GM19035 (cell line): ENCODE data around the gene MYBPC1.

ENCODE experiments used
- ATAC-seq: cut with Tn5 transposase; IDR thresholded peaks from one replicate; pipeline ENCODE4 v1.9.1; 2021; ENCODE audit not compliant: unreplicated experiment

Gene MYBPC1

DNA sequence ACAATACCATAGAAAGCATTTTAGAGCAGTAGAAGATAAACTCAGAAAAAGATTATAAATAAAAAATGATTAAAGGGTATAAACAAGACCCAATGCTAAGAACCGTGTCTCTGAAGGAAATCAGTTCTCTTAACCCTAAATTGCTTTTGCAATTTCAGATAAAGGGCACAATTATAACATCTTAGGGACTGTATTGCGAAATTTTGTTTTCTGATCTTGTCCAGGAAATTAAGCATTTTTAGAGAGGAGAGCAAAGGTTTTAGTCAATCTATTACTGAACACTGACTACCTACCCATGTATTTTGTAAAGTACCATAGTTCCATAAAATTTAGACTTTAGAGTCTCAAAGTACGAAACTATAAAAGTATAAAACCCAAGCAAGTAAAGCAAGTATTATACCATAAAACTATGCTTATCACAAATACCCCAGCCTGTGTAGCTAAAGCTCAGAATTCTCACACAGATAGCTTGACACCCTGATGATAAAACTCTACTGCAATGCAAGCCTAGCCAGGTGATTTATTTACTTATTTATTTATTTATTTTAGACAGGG is 95.8 kb downstream of the MYBPC1 start:
- ATAC-seq, result no peak

DNA sequence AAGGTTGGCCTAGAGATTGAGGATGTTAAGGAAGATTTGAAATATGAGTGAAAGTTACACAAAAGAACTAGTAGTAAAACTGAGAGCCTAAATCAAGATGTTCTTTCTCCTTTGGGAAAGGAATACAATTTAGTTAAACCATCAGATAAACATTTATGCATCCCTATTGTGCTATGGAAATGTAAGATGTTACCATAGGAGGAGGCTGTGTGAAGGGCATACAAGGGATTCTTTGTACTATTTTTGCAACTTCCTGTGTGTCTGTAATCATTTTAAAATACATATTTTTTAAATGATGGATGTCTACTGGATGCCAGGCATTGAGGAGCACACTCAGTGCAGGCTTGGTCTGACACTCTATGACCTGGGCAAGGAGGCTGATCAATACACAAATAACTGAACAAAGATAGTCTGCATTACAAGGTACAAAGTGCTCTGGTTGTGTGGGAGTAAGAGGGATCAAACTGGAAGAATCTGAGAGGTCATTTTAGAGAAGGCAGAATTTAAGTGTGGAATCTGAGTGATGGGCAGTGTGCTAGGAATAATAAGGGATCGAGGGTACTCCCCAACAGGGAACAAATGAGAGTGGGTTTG is 96.8 kb downstream of the MYBPC1 start:
- no peak for ATAC-seq

DNA sequence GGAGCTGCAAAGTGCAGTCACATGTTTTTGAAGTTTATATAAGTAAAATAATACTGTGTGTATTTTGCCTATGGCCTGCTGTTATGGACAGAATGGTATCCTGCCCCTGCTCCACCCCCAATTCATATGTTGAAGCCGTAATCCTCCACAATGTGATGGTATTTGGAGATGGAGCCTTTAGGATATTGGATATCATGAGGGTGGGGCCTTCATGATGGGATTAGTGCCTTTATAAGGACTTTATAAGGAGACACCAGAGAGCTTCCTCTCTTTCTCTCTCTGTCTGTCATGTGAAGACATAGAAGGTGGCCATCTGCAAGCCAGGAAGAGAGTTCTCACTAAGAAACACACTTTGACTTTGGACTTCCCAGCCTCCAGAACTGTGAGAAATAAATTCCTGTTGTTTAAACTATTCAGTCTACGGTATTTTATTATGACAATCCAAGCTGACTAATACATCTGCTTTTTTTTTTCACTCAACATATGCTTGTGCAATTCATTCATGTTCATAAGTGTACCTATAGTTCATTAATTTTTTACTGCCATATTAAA is 99.6 kb downstream of the MYBPC1 start:
- ATAC-seq, result no peak

DNA sequence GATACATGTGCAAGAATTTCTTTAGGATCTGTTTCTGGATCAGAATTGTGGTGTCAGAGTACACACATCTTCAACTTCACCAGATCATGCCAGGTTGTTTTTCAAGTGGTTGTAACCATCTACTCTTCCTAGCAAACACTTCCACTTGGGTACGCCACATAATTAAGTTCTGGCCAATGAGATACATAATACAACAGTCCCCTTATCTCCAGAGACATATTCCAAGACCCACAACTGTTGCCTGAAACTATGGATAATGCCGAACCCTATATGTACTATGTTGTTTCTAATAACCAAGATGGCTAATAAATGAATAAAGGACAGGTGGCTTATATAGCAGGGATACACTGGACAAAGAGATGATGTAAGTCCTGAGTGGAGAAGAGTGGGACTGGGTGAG is 100.2 kb downstream of the MYBPC1 start:
- no peak for ATAC-seq

DNA sequence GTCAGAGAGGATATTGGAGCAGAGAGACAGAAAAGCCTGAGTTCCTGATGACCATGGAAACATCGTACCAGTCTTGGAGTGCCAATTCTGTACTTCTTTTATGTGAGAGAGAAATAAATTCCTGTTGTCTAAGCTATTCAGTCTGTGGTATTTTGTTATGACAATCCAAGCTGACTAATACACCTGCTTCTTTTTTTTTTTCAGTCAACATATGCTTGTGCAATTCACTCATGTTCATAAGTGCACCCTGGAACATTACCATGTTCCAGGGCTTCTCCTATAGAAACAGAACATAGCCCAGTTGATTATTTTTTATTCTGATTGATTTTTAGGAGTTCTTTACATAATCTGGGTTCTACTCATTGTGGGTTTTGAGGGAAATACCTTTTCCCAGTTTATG is 100.9 kb downstream of the MYBPC1 start:
- no peak for ATAC-seq

DNA sequence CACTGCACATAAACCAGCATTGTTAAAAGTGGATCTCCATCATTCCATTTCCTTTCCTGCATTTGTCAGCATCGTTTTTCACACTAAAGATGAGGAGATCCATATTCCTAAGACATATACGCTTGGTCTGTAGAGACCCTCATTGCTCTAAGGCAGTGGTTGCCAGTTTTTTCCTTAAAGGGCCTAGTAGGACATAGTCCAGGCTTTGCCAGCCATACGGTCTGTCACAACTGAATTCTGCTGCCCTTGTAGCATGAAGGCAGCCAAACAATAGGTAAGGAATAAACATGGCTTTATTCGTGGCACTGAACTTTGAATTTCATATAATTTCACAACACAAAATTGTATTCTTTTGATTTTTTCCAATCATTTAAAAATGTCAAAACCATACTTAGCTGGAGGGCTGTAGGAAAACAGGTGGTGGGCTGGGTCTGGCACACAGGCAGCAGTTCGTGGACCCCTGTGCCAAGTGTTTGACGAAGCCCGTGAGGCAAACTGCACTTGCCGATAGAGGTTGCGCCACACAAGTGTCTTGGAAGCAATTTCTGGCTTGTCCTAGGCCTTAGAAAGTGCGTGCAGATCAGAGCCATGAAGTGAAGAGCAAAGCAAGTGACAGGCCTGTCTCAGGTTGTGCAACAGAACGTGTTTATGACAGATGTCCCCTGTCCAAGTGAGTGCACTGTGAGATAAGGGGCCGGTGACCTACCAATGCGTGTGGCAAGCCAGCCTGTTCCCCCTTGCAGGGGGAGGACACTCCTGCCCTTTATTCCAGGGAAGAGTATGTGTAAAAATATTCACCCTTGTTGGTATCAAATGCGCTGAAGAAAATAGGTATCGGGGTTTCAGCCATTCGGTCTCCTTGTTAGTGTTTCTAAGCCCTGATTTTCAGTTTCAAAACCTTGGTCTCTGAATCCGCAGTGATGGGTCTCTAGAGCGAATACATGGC is 101.8 kb downstream of the MYBPC1 start:
- ATAC-seq, result no peak

DNA sequence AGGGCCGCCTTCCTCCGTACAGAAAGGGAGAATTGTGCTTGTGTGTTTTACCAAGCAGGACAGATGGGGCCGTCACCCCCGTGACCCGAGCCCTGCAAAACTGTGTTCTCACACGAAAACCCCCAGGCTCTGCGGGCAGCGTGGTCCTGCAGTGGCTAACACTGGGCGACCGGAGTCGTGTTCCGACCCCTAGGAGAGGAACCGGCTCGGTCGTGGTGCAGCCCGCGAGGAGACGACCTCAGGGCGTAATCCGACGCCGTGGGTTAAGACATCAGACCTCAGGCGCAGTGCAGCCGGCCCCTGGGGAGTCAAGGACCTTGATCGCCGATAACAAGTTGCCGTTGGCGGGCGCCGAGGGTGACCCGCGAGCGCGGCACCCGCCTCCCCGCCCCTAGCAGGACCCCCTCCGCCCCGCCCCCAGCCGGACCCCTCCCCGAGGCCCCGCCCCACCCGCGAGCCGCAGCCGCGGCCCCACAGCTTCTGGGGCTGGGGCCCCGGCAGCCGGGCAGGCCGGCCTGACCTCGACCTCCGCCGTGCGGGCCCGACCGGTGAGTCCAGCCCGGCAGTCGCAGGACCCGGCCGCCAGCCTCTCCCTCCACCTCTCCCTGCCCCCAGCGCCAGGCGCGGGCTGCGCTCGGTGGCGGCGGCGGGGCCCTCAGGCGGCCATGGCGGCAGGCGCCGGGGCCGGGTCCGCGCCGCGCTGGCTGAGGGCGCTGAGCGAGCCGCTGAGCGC is 102.6 kb downstream of the MYBPC1 start, which contains the start of gene CHPT1:
TSS of gene CHPT1 (plus strand) at position 444 of the 733 bp plus-strand sequence. CDS start at position 666, 222 bp downstream.
- ATAC-seq, result peak; percentile 64

DNA sequence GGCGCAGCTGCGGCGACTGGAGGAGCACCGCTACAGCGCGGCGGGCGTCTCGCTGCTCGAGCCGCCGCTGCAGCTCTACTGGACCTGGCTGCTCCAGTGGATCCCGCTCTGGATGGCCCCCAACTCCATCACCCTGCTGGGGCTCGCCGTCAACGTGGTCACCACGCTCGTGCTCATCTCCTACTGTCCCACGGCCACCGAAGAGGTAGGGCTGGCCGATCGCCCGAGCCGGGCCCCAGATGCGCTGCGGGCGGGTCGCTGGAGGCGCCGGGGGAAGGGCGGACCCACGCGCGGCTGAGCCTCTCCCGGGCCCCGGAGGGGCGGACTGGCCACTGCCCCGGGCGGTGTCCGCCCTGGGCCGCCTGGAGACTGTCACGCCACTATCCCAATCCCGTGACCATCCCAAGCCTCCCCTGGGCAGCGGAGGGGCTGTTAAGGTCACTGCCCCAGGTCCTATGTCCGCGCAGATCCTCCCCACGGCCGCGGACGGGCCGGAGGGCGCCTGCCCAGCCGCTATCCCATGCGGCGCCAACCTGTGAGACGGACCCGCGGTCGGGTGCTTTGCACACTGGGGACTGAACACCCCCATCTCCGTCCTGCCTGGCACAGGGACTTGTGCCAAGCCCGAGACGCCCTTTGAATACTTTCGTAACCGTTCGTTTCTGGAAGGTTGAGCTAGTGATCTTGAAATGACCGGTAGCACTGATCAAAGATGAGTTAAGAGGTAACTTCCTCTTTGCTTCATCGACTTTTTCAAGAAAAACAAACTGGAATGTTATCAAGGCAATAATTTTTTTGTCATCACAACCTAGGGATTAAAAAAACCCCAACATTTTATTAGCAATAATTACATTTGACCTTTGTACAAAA is 103.4 kb downstream of the MYBPC1 start:
- ATAC-seq, result peak; percentile 38

DNA sequence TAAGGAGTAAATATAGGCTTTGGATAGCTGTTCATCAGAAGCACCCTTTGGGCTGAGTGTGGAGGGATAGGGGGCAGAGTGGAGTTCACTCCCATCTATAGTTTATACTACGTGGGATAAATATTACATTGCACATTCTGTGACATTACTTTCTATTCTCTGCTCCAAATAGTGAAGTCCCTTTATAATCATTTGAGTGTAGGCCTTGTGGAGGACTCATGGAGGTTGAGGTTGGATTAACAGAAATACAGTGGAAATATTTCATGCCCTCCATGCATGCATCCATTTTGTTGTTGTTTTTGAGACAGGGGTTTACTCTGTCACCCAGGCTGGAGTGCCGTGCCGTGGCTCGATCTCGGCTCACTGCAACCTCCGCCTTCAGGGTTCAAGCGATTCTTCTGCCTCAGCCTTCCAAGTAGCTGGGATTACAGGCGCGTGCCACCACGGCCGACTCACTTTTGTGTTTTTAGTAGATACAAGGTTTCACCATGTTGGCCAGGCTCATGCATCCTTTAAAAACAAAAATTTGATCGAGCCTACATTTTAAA is 104.1 kb downstream of the MYBPC1 start:
- ATAC-seq, result no peak

DNA sequence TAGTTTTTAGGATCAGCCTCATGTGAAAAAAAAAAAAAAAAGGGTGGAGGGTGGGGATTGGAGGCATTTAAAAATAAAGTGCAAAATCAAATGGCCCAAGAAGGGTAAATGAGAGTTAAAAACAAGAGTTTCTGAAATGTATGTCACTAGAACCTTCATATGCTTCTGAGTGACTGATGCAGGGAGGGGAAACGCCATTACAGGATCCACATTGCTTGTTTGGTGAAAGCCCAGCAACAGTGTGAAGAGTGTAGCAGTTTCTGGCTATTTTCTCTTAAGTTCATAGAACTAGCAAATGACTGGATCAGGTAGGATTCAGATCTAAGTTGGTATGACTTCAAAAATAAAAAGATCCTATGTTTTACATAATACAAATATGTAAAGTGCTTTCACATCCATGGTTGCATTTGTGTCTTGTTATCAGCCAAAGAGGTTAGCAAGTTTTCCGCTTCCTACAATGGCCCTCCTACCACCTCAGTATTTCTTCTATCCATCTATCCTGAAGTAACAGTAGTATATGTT is 105.6 kb downstream of the MYBPC1 start:
- ATAC-seq, result no peak

DNA sequence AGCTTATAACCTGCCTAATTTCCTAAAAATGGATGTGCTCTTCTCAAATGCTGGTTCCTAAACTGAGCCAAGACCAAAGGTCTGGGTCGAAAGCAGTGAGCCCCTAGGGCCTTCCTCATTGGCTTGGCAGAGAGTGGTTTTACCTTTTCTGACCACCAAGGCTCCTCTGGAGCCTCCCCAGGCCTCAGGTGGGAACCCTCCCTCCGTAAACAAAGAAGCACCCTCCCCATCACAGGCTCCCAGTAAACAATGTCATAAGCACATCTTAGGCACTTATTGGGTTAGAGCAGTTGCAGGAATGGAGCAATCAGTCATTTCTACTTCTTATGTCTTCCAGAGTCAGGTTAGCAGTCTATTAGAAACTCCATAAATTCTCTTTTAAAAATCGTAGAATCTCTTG is 108.7 kb downstream of the MYBPC1 start:
- no peak for ATAC-seq

DNA sequence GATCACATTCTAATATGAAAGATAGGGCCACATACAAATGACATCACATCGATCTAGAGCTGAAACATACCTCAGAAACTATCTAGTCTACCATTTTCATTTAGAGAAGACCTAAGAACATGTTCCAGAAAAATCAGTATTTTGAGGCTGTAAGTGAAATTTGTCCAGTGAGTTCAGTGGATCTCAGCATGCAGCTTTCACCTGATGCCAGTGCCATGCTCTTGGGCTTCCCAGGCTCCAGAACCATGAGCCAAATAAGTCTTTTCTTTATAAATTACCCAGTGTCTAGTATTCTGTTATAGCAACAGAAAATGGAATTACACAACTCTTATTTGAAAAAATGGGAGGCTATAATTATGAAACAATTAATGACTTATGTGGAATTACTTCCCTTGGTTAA is 111.6 kb downstream of the MYBPC1 start:
- ATAC-seq, result no peak

DNA sequence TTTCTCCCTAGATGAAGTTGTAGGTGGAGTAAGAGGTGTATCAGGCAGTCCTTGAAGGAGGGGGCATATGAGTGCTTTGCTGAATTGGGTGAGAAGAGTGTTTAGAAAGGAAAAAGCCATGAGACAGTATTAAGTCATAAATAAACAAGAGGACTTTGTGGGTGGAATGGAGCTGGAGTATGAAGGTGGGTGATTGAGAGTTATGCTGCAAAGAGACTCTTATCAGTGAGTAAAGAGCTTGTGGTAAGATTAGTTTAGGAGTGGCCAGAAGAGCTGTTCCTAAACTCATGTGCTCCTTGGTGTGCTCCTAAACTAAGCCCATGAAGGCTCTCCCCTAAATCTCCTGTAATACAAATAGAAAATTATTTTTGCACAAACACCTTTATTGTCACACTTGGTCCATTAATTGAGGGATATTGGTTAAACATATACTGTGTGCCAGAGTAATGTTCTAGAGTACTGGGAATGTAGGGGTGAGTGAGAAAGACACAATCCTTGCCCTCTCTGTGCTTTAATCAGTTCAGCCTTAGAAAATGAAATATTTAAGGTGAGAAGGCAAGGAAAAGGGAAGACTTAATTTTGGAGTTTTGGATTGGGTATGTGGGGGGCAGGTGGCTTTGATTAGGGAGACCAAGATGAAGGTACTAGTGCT is 112.5 kb downstream of the MYBPC1 start:
- no peak for ATAC-seq

DNA sequence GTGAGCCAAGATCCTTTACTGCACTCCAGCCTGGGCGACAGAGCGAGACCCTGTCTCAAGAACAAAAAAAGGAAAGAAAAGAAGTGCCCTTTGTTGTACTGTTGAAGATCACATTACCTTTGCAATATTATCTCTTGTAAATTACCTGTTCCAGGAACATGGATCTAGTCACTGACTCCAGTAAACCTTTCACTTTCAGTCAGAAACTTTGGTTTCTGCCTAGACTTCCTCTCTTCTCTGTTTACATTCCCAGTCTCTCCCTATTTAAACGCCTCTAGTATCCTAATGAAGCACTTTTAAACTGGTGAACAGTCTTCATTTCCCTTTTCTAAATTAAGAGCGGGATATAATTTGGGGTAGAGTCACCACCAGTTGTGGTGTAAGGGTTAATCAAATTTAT is 115.5 kb downstream of the MYBPC1 start:
- ATAC-seq, result no peak

DNA sequence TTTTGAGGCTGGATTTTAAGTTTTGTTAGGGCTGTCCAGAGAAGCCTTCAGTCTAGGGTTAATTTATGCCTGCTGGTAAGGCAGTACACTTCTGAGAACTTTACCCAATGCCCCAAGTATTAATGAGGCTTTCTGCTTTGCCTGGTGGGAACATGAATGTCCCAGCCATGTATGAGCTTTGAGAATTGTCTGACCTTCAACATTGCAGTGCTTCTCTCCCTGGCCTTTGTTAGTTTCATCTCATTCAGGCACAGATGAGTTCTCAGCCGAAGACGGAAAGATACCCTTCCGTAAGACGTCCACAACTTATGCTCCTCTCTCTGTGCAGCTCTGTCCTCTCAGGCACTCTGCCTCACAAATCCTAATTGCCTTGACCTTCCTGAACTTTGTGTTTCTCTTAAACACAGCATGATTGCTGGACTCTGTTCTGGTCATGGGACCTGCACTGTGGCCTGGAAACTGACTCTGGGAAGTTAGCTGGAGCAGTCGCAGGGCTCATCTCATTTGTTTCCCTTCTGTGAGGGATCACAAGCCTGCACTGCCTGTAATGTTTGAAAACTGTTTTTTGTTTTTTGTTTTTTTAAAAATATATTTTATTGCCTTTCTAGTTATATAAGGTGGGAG is 118.4 kb downstream of the MYBPC1 start:
- no peak for ATAC-seq

DNA sequence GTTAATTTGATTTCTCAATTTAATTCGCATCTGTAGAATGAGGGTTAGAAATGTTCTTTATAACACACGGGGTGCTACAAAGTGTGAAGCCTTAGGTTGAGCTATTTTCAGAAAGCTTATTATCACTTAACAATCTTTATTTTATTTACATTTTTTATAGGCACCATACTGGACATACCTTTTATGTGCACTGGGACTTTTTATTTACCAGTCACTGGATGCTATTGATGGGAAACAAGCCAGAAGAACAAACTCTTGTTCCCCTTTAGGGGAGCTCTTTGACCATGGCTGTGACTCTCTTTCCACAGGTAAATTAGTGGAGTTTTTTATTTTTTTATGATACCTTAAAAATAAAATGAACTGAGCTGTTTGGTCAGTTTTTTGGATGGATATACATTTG is 119.2 kb downstream of the MYBPC1 start:
- no peak for ATAC-seq

DNA sequence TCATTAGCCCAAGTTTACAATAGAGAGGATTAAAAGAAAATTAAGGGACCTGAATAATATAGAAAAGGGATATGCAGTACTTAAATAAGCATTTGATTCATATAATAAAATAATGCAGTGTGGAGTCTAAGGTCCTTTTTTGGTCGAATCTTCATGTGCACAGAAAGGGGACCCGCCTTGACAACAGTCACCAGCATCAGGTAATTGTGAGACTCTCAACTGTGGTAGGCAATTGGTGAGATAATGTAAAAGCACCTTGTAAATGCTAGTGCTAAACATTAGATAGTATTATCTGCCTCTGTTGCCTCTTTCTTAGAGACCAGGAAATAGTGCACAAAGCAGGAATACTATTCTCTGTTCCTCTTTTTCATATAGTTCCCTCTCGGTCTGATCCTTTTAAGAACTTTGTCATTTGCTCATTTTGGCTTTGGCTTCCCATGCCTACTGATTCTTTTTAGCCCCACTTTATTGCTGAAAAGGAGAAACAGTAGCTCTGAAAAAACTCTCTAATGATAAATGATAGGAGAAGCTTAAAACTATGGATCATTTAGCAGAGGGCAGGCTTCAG is 120.2 kb downstream of the MYBPC1 start:
- ATAC-seq, result no peak

DNA sequence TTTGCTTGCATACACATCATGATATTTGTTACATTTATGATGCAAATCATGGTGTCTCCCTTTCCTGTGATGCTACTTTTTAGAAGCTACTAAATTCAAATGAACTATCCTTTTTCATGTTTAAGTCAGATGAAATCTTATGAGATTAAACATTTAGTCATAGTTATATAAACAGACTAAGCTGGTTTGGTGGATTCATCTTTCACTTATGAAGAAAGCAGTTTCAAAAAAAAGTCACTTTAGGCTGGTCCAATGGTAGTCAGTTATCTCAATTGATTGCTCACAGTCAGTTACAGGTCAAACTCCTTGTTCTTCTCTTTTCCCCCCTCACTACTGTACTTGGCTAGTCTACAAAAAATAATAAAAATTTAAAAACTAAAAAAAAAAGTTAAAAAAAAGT is 124.8 kb downstream of the MYBPC1 start:
- ATAC-seq, result no peak
